H1 (cell line): ENCODE measurements around the gene FAM171A1.

ENCODE experiments used
- CHD2 ChIP-seq: IDR thresholded peaks from 2 replicates; pipeline ENCODE4 v1.6.1; 2012; ENCODE audit warnings: low read length, improper control_type of control experiment
- POLR2A ChIP-seq, 2 experiments: IDR thresholded peaks; 1 replicate in 1 of 2; 2 replicates in 1 of 2; pipeline ENCODE4 v1.6.1; 2011; ENCODE audit warnings: low read depth in 2 of 2, low read length in 2 of 2, mild to moderate bottlenecking in 2 of 2; ENCODE audit errors: control extremely low read depth in 1 of 2
- RBBP5 ChIP-seq: IDR thresholded peaks from 2 replicates; pipeline ENCODE4 v1.7.1; 2012; ENCODE audit warnings: low read depth, mild to moderate bottlenecking, inconsistent platforms, low read length, moderate library complexity, borderline replicate concordance
- SRF ChIP-seq: IDR thresholded peaks from 2 replicates; pipeline ENCODE4 v1.6.1; 2011; ENCODE audit warnings: mild to moderate bottlenecking, low read depth, low read length, moderate library complexity
- TF ChIP-seq, protein P1 (sequence below), 3 experiments: IDR thresholded peaks; 1 replicate in 2 of 3; 2 replicates in 1 of 3; pipeline versions ENCODE4 v1.5.1 to v1.6.1; 2011; ENCODE audit warnings: low read length in 3 of 3, mild to moderate bottlenecking in 3 of 3, inconsistent platforms in 2 of 3, low read depth in 1 of 3, moderate library complexity in 1 of 3; ENCODE audit not compliant: insufficient read depth in 1 of 3; ENCODE audit errors: control extremely low read depth in 1 of 3
- TF ChIP-seq, protein P2 (sequence below): IDR thresholded peaks from 2 replicates; pipeline ENCODE4 v1.6.1; 2012; ENCODE audit warnings: inconsistent platforms

GRCh38 chr10:15334650-15335323, 36.3 kb downstream of the FAM171A1 start:
- TF ChIP-seq, protein P1, sequence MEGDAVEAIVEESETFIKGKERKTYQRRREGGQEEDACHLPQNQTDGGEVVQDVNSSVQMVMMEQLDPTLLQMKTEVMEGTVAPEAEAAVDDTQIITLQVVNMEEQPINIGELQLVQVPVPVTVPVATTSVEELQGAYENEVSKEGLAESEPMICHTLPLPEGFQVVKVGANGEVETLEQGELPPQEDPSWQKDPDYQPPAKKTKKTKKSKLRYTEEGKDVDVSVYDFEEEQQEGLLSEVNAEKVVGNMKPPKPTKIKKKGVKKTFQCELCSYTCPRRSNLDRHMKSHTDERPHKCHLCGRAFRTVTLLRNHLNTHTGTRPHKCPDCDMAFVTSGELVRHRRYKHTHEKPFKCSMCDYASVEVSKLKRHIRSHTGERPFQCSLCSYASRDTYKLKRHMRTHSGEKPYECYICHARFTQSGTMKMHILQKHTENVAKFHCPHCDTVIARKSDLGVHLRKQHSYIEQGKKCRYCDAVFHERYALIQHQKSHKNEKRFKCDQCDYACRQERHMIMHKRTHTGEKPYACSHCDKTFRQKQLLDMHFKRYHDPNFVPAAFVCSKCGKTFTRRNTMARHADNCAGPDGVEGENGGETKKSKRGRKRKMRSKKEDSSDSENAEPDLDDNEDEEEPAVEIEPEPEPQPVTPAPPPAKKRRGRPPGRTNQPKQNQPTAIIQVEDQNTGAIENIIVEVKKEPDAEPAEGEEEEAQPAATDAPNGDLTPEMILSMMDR (IDR thresholded peaks at IDR 0.05; ENCODE audit: control extremely low read depth in 1 of 3, insufficient read depth in 1 of 3, low read depth in 1 of 3, low read length in 3 of 3) = no peak
- TF ChIP-seq POLR2A (IDR thresholded peaks at IDR 0.05; ENCODE audit: control extremely low read depth in 1 of 2, low read depth in 2 of 2, low read length in 2 of 2) (no peak), RBBP5 (no peak), CHD2 (no peak), SRF (no peak)
- TF ChIP-seq, protein P2, sequence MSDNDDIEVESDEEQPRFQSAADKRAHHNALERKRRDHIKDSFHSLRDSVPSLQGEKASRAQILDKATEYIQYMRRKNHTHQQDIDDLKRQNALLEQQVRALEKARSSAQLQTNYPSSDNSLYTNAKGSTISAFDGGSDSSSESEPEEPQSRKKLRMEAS = no peak
